A549 (cell line): ENCODE measurements around the gene FSTL4.

ENCODE experiments used
- CEBPB ChIP-seq, 2 experiments: fragments of >200 bp in 1 of 2; sonication (Bioruptor Twin) in 1 of 2; formaldehyde crosslinking in 1 of 2; IDR thresholded peaks; 2 replicates each; pipeline ENCODE4 v1.6.1; 2012 to 2016
- CTCF ChIP-seq: fragments of >200 bp; sonication (Bioruptor Twin); formaldehyde crosslinking; IDR thresholded peaks from 3 replicates; pipeline ENCODE4 v1.5.1; 2016
- EP300 ChIP-seq, 2 experiments: fragments of >200 bp; sonication (Bioruptor Twin); formaldehyde crosslinking; IDR thresholded peaks; 2 replicates in 1 of 2; 3 replicates in 1 of 2; pipeline ENCODE4 v1.6.1; 2016 to 2017
- FOSL2 ChIP-seq, 2 experiments: fragments of 450-650 bp in 1 of 2; fragments of >200 bp in 1 of 2; sonication (Bioruptor Twin) in 1 of 2; formaldehyde crosslinking; IDR thresholded peaks; 2 replicates each; pipeline versions ENCODE4 v1.5.0 to v1.6.1; 2016 to 2020; ENCODE audit warnings: mild to moderate bottlenecking in 1 of 2, moderate library complexity in 1 of 2
- HOXA7 ChIP-seq: fragments of 250-450 bp; sonication (Bioruptor Pico); IDR thresholded peaks from 2 replicates; pipeline ENCODE4 v1.5.0; 2020; ENCODE audit warnings: mild to moderate bottlenecking, moderate library complexity
- JUN ChIP-seq, 2 experiments: fragments of >200 bp; sonication (Bioruptor Twin); formaldehyde crosslinking; IDR thresholded peaks; 2 replicates in 1 of 2; 3 replicates in 1 of 2; pipeline ENCODE4 v1.6.1; 2016 to 2017
- MAFK ChIP-seq: fragments of 450-650 bp; IDR thresholded peaks from 2 replicates; pipeline ENCODE4 v1.6.1; 2014; ENCODE audit not compliant: partially characterized antibody
- POLR2AphosphoS2 ChIP-seq: conservative IDR thresholded peaks from 2 replicates; pipeline ENCODE4 v1.6.1; 2012; ENCODE audit warnings: low read length, improper control_type of control experiment, inconsistent platforms
- RCOR1 ChIP-seq: fragments of 150-350 bp; IDR thresholded peaks from 2 replicates; pipeline ENCODE4 v1.6.1; 2014; ENCODE audit warnings: antibody characterized with exemption, low read length, low read depth
- RFX5 ChIP-seq: fragments of 450-650 bp; IDR thresholded peaks from 2 replicates; pipeline ENCODE4 v1.7.1; 2014; ENCODE audit warnings: antibody characterized with exemption, mild to moderate bottlenecking, moderate library complexity

- TF ChIP-seq RFX5 (no peak), RCOR1 (no peak), POLR2AphosphoS2 (no peak), CTCF (no peak), JUN (IDR thresholded peaks at IDR 0.05) (no peak), EP300 (IDR thresholded peaks at IDR 0.05) (no peak), FOSL2 (IDR thresholded peaks at IDR 0.05) (no peak), FOSL2 (CRISPR knock-in tag; IDR thresholded peaks at IDR 0.05) (no peak), CEBPB (IDR thresholded peaks at IDR 0.05) (no peak), MAFK (no peak), HOXA7 (CRISPR knock-in tag) (no peak)
Observed at GRCh38 chr5:133266966-133267365, 345.4 kb downstream of the FSTL4 start.
